Loucy (cell line): ENCODE results near the gene CFAP251.

Experiments
- H2AFZ ChIP-seq: fragments of 200-600 bp; sonication (generic); 2 replicates; pipeline ENCODE4 v1.6.0; 2016; ENCODE audit warnings: antibody characterized with exemption, mild to moderate bottlenecking, low read length, moderate library complexity
- H3F3A ChIP-seq: fragments of 200-600 bp; 2 replicates; pipeline ENCODE4 v1.6.0; 2016; ENCODE audit warnings: antibody characterized with exemption, low read depth, mild to moderate bottlenecking
- H3K27me3 ChIP-seq: fragments of 200-600 bp; sonication (generic); 2 replicates; pipeline ENCODE4 v1.6.1; 2014; ENCODE audit warnings: low read length, mild to moderate bottlenecking; ENCODE audit not compliant: insufficient read depth, poor library complexity, severe bottlenecking
- H3K36me3 ChIP-seq: fragments of 200-600 bp; sonication (generic); 2 replicates; pipeline ENCODE4 v1.6.1; 2016; ENCODE audit warnings: low read length; ENCODE audit not compliant: insufficient read depth
- H3K4me1 ChIP-seq: fragments of 200-600 bp; sonication (generic); 2 replicates; pipeline ENCODE4 v1.5.1; 2014; ENCODE audit warnings: low read length, mild to moderate bottlenecking; ENCODE audit not compliant: insufficient read depth, poor library complexity, severe bottlenecking
- H3K4me2 ChIP-seq: fragments of 200-600 bp; sonication (generic); 2 replicates; pipeline ENCODE4 v1.6.0; 2014; ENCODE audit warnings: antibody characterized with exemption, low read length, low read depth, mild to moderate bottlenecking; ENCODE audit not compliant: poor library complexity, severe bottlenecking
- H3K4me3 ChIP-seq: fragments of 200-600 bp; sonication (generic); 2 replicates; pipeline ENCODE4 v1.5.1; 2014; ENCODE audit warnings: low read length, mild to moderate bottlenecking, mixed read lengths; ENCODE audit not compliant: poor library complexity, severe bottlenecking
- H3K79me2 ChIP-seq: fragments of 200-600 bp; sonication (generic); 2 replicates; pipeline ENCODE4 v1.6.1; 2014; ENCODE audit warnings: low read length; ENCODE audit not compliant: insufficient read depth
- H3K9ac ChIP-seq: fragments of 200-600 bp; sonication (generic); 2 replicates; pipeline ENCODE4 v1.6.0; 2014; ENCODE audit warnings: mild to moderate bottlenecking, low read depth, low read length, moderate library complexity; ENCODE audit not compliant: poor library complexity, severe bottlenecking
- H3K9me2 ChIP-seq: fragments of 200-600 bp; sonication (generic); replicated peaks from 2 replicates; pipeline ENCODE4 v1.6.1; 2016; ENCODE audit warnings: low read depth, low read length, mixed read lengths
- H3K9me3 ChIP-seq: fragments of 200-600 bp; sonication (generic); 2 replicates; pipeline ENCODE4 v1.6.1; 2014; ENCODE audit warnings: mild to moderate bottlenecking, antibody characterized with exemption, low read length, low read depth; ENCODE audit not compliant: insufficient read depth
- H4K20me1 ChIP-seq: fragments of 200-600 bp; sonication (generic); 2 replicates; pipeline ENCODE4 v1.6.0; 2014; ENCODE audit warnings: antibody characterized with exemption, low read length, mild to moderate bottlenecking; ENCODE audit not compliant: insufficient read depth, poor library complexity, severe bottlenecking
- EZH2phosphoT487 ChIP-seq: fragments of 200-600 bp; IDR thresholded peaks from 2 replicates; pipeline ENCODE4 v1.6.1; 2018; ENCODE audit warnings: antibody characterized with exemption, mild to moderate bottlenecking, moderate library complexity, borderline replicate concordance
- TF ChIP-seq, protein P1 (sequence below): fragments of 200-600 bp; sonication (generic); conservative IDR thresholded peaks from 2 replicates; pipeline ENCODE4 v1.5.1; 2014; ENCODE audit warnings: mild to moderate bottlenecking, antibody characterized with exemption, low read length

CFAP251 gene

DNA sequence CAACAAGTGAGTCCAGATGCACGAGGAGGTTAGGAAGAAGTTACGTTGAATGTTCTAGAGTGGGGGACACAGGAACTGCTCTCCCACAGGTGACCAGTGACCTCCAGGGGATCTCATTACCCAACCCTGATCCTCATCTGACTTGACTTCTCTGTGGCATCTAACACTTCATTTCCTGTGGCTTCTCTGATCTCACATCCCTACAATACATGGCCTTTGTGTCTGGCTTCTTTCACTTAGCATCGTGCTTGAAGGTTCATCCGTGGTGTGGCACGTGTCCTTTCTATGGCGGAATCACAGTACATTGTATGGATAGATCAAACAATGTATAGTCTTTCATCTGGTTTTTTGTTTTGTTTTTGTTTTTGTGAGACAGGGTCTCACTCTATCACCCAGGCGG, 19.3 kb downstream of the CFAP251 start:
- Histone ChIP-seq H3K36me3 (no peaks in the 10 kb centered on the region), H3K4me1 (peaks cover 7% of the 10 kb centered on the region), H2AFZ (no peak overlapping the region), H3K27me3 (no peaks in the 10 kb centered on the region), H4K20me1 (no peaks in the 10 kb centered on the region), H3K9me2 (no peaks in the 10 kb centered on the region), H3K9me3 (no peaks in the 10 kb centered on the region), H3K4me2 (no peak overlapping the region), H3K9ac (no peak overlapping the region), H3K4me3 (no peak overlapping the region), H3F3A (no peaks in the 10 kb centered on the region), H3K79me2 (no peaks in the 10 kb centered on the region)
- no peak for TF ChIP-seq EZH2phosphoT487
- TF ChIP-seq, protein P1, sequence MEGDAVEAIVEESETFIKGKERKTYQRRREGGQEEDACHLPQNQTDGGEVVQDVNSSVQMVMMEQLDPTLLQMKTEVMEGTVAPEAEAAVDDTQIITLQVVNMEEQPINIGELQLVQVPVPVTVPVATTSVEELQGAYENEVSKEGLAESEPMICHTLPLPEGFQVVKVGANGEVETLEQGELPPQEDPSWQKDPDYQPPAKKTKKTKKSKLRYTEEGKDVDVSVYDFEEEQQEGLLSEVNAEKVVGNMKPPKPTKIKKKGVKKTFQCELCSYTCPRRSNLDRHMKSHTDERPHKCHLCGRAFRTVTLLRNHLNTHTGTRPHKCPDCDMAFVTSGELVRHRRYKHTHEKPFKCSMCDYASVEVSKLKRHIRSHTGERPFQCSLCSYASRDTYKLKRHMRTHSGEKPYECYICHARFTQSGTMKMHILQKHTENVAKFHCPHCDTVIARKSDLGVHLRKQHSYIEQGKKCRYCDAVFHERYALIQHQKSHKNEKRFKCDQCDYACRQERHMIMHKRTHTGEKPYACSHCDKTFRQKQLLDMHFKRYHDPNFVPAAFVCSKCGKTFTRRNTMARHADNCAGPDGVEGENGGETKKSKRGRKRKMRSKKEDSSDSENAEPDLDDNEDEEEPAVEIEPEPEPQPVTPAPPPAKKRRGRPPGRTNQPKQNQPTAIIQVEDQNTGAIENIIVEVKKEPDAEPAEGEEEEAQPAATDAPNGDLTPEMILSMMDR: no peak

DNA sequence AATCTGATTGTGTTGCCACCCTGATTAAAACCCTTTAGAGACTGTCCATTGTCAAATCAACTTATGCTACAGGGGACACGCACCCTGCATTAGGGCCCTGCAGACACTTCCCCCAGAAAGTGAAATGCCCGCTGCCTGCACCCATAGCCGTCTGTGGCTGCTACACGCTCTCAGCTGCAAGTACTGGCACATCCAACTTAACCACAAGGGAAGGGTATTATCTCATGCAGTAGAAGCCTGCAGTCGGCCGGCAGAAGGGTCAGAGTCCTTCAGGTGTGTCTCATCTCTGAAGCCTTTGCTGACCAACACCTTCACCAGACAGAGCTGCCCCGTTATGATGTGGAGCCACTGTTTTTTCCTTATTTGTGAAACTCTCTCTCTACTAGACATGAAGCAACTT, 20.8 kb downstream of the CFAP251 start:
- Histone ChIP-seq H3K27me3 (no peaks in the 10 kb centered on the region), H3F3A (no peaks in the 10 kb centered on the region), H4K20me1 (no peaks in the 10 kb centered on the region), H3K4me3 (no peak overlapping the region), H3K79me2 (no peaks in the 10 kb centered on the region), H3K4me1 (peaks cover 7% of the 10 kb centered on the region), H3K9me2 (no peaks in the 10 kb centered on the region), H3K9me3 (no peaks in the 10 kb centered on the region), H3K4me2 (peak overlapping the region; percentile 14), H3K9ac (no peak overlapping the region), H2AFZ (no peak overlapping the region; the same call in 1 of the 2 replicates), H3K36me3 (no peaks in the 10 kb centered on the region)
- no peak for TF ChIP-seq EZH2phosphoT487
- TF ChIP-seq, protein P1: no peak

DNA sequence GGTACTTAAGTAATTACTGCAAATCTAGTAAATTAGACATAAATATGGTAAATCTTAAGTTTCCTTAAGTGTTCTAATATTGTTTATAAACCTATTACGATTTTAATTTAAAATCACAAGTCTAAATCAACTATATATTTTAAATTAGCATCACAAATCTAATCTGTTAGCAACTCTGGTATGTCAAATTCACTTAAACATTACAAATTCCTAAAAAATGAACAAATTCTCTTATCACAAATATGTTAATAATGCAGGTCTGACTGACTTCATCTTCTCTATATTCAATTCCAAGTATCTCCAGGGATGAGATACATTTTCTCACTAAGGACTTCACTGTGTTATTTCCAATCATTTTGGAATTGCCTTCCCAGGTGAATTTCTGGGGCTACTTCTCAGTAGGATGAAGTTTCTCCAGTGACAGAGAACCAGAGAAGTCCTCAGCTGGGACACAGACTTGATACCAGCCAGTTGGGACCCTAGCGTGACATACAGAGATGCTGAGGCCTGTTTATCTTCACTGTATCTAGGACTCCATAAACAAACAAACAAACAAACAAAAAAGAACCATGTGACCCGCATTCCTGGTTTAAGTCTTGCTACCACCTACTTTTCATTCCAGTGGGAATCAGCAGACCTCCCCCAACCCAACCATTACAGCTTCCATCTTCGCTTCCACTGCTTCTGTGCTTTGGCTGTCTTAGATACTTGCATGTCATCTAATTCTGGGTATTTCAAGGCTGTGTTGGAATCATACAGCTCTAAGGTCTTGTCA, 21.8 kb downstream of the CFAP251 start:
- Histone ChIP-seq H3K9me2 (no peaks in the 10 kb centered on the region), H3K27me3 (no peaks in the 10 kb centered on the region), H3K4me1 (peaks cover 7% of the 10 kb centered on the region), H3K9me3 (no peaks in the 10 kb centered on the region), H3K4me2 (no peak overlapping the region), H3F3A (no peaks in the 10 kb centered on the region), H3K79me2 (no peaks in the 10 kb centered on the region), H3K9ac (no peak overlapping the region), H4K20me1 (no peaks in the 10 kb centered on the region), H2AFZ (no peak overlapping the region), H3K4me3 (no peak overlapping the region), H3K36me3 (no peaks in the 10 kb centered on the region)
- TF ChIP-seq, protein P1: no peak
- TF ChIP-seq EZH2phosphoT487: no peak
